Anterior cingulate cortex (tissue), 58 donors: ENCODE data around the gene CLEC1A.

Experiments
- DNase-seq, 58 donors: peaks; one replicate each; lab custom pipeline; 2025; lab: John Stamatoyannopoulos, UW

The CLEC1A gene

GRCh38 chr12:10098791-10099190 lies at the start of gene CLEC1A:
TSS of gene CLEC1A (minus strand) at chr12:10098985. CDS start at chr12:10098922, 63 bp downstream.
- no peak for DNase-seq

- no peak for DNase-seq
Observed at GRCh38 chr12:10147714-10148403, 49.1 kb upstream of the CLEC1A start.

- DNase-seq = no peak
Observed at GRCh38 chr12:10142976-10143589, 44.3 kb upstream of the CLEC1A start.

GRCh38 chr12:10140001-10140400 lies 41.2 kb upstream of the CLEC1A start:
- peak in 27 of 58 donors; percentile 2 to 57 (median 13) for DNase-seq

- no peak for DNase-seq
Observed at GRCh38 chr12:10136637-10137205, 37.9 kb upstream of the CLEC1A start.

GRCh38 chr12:10135126-10135525 lies 36.3 kb upstream of the CLEC1A start:
- DNase-seq = no peak

- no peak for DNase-seq
Observed at GRCh38 chr12:10132850-10133370, 34.1 kb upstream of the CLEC1A start.

GRCh38 chr12:10131111-10131690 lies 32.4 kb upstream of the CLEC1A start:
- no peak for DNase-seq

- DNase-seq = no peak
Observed at GRCh38 chr12:10130042-10130441, 31.3 kb upstream of the CLEC1A start, which contains the start of gene CLEC7A. TSS of gene CLEC7A (minus strand) at chr12:10130199. CDS start at chr12:10130082, 117 bp downstream.

- DNase-seq = peak in 1 of 58 donors; percentile 35
Observed at GRCh38 chr12:10128687-10129086, 29.9 kb upstream of the CLEC1A start.

GRCh38 chr12:10126413-10126812 lies 27.6 kb upstream of the CLEC1A start:
- no peak for DNase-seq

GRCh38 chr12:10122689-10123088 lies 23.9 kb upstream of the CLEC1A start:
- no peak for DNase-seq

GRCh38 chr12:10121278-10121677 lies 22.5 kb upstream of the CLEC1A start:
- no peak for DNase-seq

- no peak for DNase-seq
Observed at GRCh38 chr12:10119066-10119465, 20.3 kb upstream of the CLEC1A start.

- DNase-seq = no peak
Observed at GRCh38 chr12:10115890-10116289, 17.1 kb upstream of the CLEC1A start.

- DNase-seq = no peak
Observed at GRCh38 chr12:10115311-10115710, 16.5 kb upstream of the CLEC1A start.

GRCh38 chr12:10113920-10114319 lies 15.1 kb upstream of the CLEC1A start:
- no peak for DNase-seq

- DNase-seq = no peak
Observed at GRCh38 chr12:10113075-10113474, 14.3 kb upstream of the CLEC1A start.

GRCh38 chr12:10111451-10111850 lies 12.7 kb upstream of the CLEC1A start:
- no peak for DNase-seq

GRCh38 chr12:10110256-10110844 lies 11.6 kb upstream of the CLEC1A start:
- DNase-seq = no peak

GRCh38 chr12:10102322-10102721 lies 3.5 kb upstream of the CLEC1A start:
- DNase-seq = peak in 1 of 58 donors; percentile 6
